Upper lobe of left lung (tissue), 4 donors: ENCODE measurements around the gene ZNF316.

ENCODE experiments used
- EP300 ChIP-seq, 4 donors: sonication (generic); formaldehyde crosslinking; IDR thresholded peaks; one replicate each; pipeline ENCODE4 v1.5.1; 2017; ENCODE audit warnings: antibody characterized with exemption in 4 of 4, control low read depth in 2 of 4
- TF ChIP-seq, protein P1 (sequence below), 6 experiments: fragments of 450-650 bp in 4 of 6; fragments of 200-600 bp in 2 of 6; sonication (generic) in 2 of 6; IDR thresholded peaks; one replicate each; pipeline ENCODE4 v1.5.1; 2016 to 2019; ENCODE audit warnings: antibody characterized with exemption in 6 of 6

DNA sequence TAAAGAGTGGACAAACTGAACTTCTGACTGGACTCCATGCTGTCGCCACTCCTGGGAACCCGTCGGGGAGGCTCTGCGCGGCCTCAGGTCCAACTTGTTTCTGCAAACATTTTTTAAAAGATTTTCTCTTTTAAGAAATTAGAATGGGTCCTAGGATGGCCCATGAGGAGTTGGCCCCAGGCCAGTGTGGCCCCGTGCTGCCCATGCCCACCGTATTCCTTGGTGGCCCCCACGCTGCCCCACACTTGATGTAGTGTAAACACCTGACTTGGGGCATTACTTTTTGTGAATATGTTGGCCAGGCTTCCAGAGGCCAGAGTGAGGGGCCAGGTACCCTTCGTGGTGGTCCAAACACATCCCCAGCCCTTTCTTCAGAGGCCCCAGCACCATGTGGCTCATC lies 19.3 kb downstream of the ZNF316 start:
- TF ChIP-seq EP300 (IDR thresholded peaks at IDR 0.05) = no peak
- TF ChIP-seq, protein P1, sequence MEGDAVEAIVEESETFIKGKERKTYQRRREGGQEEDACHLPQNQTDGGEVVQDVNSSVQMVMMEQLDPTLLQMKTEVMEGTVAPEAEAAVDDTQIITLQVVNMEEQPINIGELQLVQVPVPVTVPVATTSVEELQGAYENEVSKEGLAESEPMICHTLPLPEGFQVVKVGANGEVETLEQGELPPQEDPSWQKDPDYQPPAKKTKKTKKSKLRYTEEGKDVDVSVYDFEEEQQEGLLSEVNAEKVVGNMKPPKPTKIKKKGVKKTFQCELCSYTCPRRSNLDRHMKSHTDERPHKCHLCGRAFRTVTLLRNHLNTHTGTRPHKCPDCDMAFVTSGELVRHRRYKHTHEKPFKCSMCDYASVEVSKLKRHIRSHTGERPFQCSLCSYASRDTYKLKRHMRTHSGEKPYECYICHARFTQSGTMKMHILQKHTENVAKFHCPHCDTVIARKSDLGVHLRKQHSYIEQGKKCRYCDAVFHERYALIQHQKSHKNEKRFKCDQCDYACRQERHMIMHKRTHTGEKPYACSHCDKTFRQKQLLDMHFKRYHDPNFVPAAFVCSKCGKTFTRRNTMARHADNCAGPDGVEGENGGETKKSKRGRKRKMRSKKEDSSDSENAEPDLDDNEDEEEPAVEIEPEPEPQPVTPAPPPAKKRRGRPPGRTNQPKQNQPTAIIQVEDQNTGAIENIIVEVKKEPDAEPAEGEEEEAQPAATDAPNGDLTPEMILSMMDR (IDR thresholded peaks at IDR 0.05) = no peak
